Spleen (tissue), 11 donors: Measurements from ENCODE around the gene DLG2. TPM values are rescaled to one million over a fixed set of nuclear protein-coding genes. Genes with fewer than 3 reads are reported as not detected.

Experiments used
- DNase-seq: peaks from one replicate; pipeline ENCODE4 v3.0.0-alpha.2; 2020
- H3K27ac ChIP-seq, 8 donors: fragments of 200-600 bp; sonication (generic) in 7 of 8; 1 replicate in 4 of 8; 2 replicates in 4 of 8; pipeline versions ENCODE4 v1.5.0 to v1.8.0; 2016 to 2021; ENCODE audit warnings: inconsistent platforms in 4 of 8, mild to moderate bottlenecking in 4 of 8, moderate library complexity in 1 of 8
- H3K27me3 ChIP-seq, 7 donors: fragments of 200-600 bp; sonication (generic) in 6 of 7; replicated peaks in 1 of 7; 1 replicate in 4 of 7; 2 replicates in 3 of 7; pipeline versions ENCODE4 v1.5.0 to v1.8.0; 2016 to 2021; ENCODE audit warnings: inconsistent platforms in 3 of 7, mild to moderate bottlenecking in 1 of 7
- H3K36me3 ChIP-seq, 6 donors: fragments of 200-600 bp; sonication (generic) in 5 of 6; 1 replicate in 4 of 6; 2 replicates in 2 of 6; pipeline versions ENCODE4 v1.5.0 to v1.8.0; 2016 to 2021; ENCODE audit warnings: inconsistent platforms in 2 of 6
- H3K4me1 ChIP-seq, 6 donors: fragments of 200-600 bp; sonication (generic) in 5 of 6; 1 replicate in 3 of 6; 2 replicates in 3 of 6; pipeline versions ENCODE4 v1.5.0 to v1.8.0; 2016 to 2021; ENCODE audit warnings: inconsistent platforms in 3 of 6
- H3K4me3 ChIP-seq, 8 donors: fragments of 200-600 bp; sonication (generic) in 7 of 8; 1 replicate in 4 of 8; 2 replicates in 4 of 8; pipeline versions ENCODE4 v1.5.0 to v1.8.0; 2016 to 2021; ENCODE audit warnings: inconsistent platforms in 4 of 8, mild to moderate bottlenecking in 4 of 8, moderate library complexity in 2 of 8
- H3K9me3 ChIP-seq, 8 donors: fragments of 200-600 bp; sonication (generic) in 7 of 8; 1 replicate in 4 of 8; 2 replicates in 4 of 8; pipeline versions ENCODE4 v1.5.0 to v1.8.0; 2016 to 2021; ENCODE audit warnings: inconsistent platforms in 4 of 8
- CTCF ChIP-seq, 11 experiments: fragments of 200-600 bp in 7 of 11; fragments of 450-650 bp in 4 of 11; sonication (generic) in 4 of 11; IDR thresholded peaks in 8 of 11; conservative IDR thresholded peaks in 3 of 11; 1 replicate in 7 of 11; 2 replicates in 4 of 11; pipeline versions ENCODE4 v1.4.0 to v1.8.0; 2016 to 2021; ENCODE audit warnings: antibody characterized with exemption in 11 of 11, inconsistent platforms in 4 of 11, mild to moderate bottlenecking in 1 of 11
- POLR2A ChIP-seq, 3 donors: fragments of 450-650 bp; IDR thresholded peaks; one replicate each; pipeline ENCODE4 v1.5.1; 2017; ENCODE audit warnings: antibody characterized with exemption in 3 of 3, mild to moderate bottlenecking in 1 of 3
- POLR2AphosphoS5 ChIP-seq, 3 donors: sonication (generic); formaldehyde crosslinking; IDR thresholded peaks; one replicate each; pipeline ENCODE4 v1.5.1; 2017; ENCODE audit warnings: antibody characterized with exemption in 3 of 3
- WGBS, 5 donors: extraction: QIAGEN DNeasy Blood & Tissue Kit in 3 of 5; methylation state at CpG; one replicate each; pipeline versions ENCODE4 v1.1.5 to v1.1.7; 2013 to 2018; 5-methylcytosine and 5-hydroxymethylcytosine counted together
- intact Hi-C: fragments of 100-400 bp; cut with DNase I; formaldehyde crosslinking; loops from one replicate; pipeline ENCODE4 v1.15.0; 2023; ENCODE audit warnings: low total_unique reads
- polyA plus RNA-seq, 3 donors: library from polyadenylated mRNA; stranded (reverse); fragments of 200-250 nt; gene quantifications; one replicate each; pipeline ENCODE4 v1.2.1, GENCODE V29; 2013
- total RNA-seq, 7 donors: library from RNA; depleted of rRNA in 3 of 7; stranded (reverse); fragments of >200 nt in 3 of 7; fragmentation: NEBNext Ultra II Directional in 4 of 7; extraction: Animal tissue kit (Norgen Biotek cat#: 25700) in 4 of 7; gene quantifications; one replicate each; pipeline versions ENCODE4 v1.1.0 to v1.2.1, GENCODE V29; 2016 to 2021
- donor health status: healthy with polysubstance abuse.
- donor health status: DM: no; HTN: no; CAD: no; lungs with moderate emphysema.
- donor health status: DM: no; HTN: no; CAD: no.
- donor health status: Bipolar disorder and iron deficiency.
- donor health status: healthy.
- donor health status: DM: no; HTN: no; CAD: no.
- donor health status: DM: yes; HTN: yes; CAD: no.

The DLG2 gene
- total and polyA plus RNA-seq, 10 donors, result 0.43 to 12.7 (median 7.9) TPM

GRCh38 chr11:83537131-83537610, 2090.0 kb downstream of the DLG2 start:
- TF ChIP-seq POLR2AphosphoS5 (IDR thresholded peaks at IDR 0.05) (no peak), CTCF (IDR thresholded peaks at IDR 0.05 in 8 of 11, conservative IDR thresholded peaks at IDR 0.05 in 3 of 11) (no peak), POLR2A (IDR thresholded peaks at IDR 0.05) (no peak)
- H3K27ac ChIP-seq, result no peak overlapping the region
- H3K4me1 ChIP-seq, result no peaks in the 10 kb centered on the region
- 76 to 89% (median 86%) methylated on average over 5 of the region's 5 CpGs for WGBS, 5 donors
- H3K27me3 ChIP-seq, result no peaks in the 10 kb centered on the region
- no peak overlapping the region for H3K4me3 ChIP-seq
- no peaks in the 10 kb centered on the region for H3K36me3 ChIP-seq
- intact Hi-C loops, result no loop called here
- H3K9me3 ChIP-seq, result no peaks in the 10 kb centered on the region
- no peak for DNase-seq

GRCh38 chr11:83533166-83533565, 2094.0 kb downstream of the DLG2 start:
- no peaks in the 10 kb centered on the region for H3K36me3 ChIP-seq
- no peaks in the 10 kb centered on the region for H3K27me3 ChIP-seq
- DNase-seq, result no peak
- no peaks in the 10 kb centered on the region for H3K9me3 ChIP-seq
- H3K27ac ChIP-seq, result no peak overlapping the region
- no peaks in the 10 kb centered on the region for H3K4me1 ChIP-seq
- intact Hi-C loops, result no loop called here
- TF ChIP-seq POLR2AphosphoS5 (IDR thresholded peaks at IDR 0.05), result no peak
- TF ChIP-seq POLR2A (IDR thresholded peaks at IDR 0.05), result no peak
- TF ChIP-seq CTCF (IDR thresholded peaks at IDR 0.05 in 8 of 11, conservative IDR thresholded peaks at IDR 0.05 in 3 of 11), result no peak
- H3K4me3 ChIP-seq, result no peak overlapping the region

- intact Hi-C loops, result no loop called here
Measured at GRCh38 chr11:83528877-83529276, 2098.3 kb downstream of the DLG2 start.

GRCh38 chr11:83528225-83528624, 2098.9 kb downstream of the DLG2 start:
- TF ChIP-seq POLR2AphosphoS5 (IDR thresholded peaks at IDR 0.05), result no peak
- no peak for TF ChIP-seq CTCF (IDR thresholded peaks at IDR 0.05 in 8 of 11, conservative IDR thresholded peaks at IDR 0.05 in 3 of 11)
- no peak for TF ChIP-seq POLR2A (IDR thresholded peaks at IDR 0.05)

More at GRCh38 chr11:83528877-83529276, 2098.3 kb downstream of the DLG2 start:
- no peaks in the 10 kb centered on the region for H3K9me3 ChIP-seq
- H3K36me3 ChIP-seq, result no peaks in the 10 kb centered on the region
- TF ChIP-seq POLR2A (IDR thresholded peaks at IDR 0.05), result no peak
- TF ChIP-seq POLR2AphosphoS5 (IDR thresholded peaks at IDR 0.05), result no peak
- TF ChIP-seq CTCF (IDR thresholded peaks at IDR 0.05 in 8 of 11, conservative IDR thresholded peaks at IDR 0.05 in 3 of 11), result no peak
- no peaks in the 10 kb centered on the region for H3K27me3 ChIP-seq
- WGBS, 5 donors, result 51 to 86% (median 64%) methylated on average over 1 of the region's 1 CpG
- H3K27ac ChIP-seq, result no peak overlapping the region
- no peak overlapping the region for H3K4me3 ChIP-seq
- no peak for DNase-seq
- no peaks in the 10 kb centered on the region for H3K4me1 ChIP-seq

More at GRCh38 chr11:83528225-83528624, 2098.9 kb downstream of the DLG2 start:
- DNase-seq, result no peak
- Histone ChIP-seq H3K4me1 (no peaks in the 10 kb centered on the region), H3K9me3 (no peaks in the 10 kb centered on the region), H3K4me3 (no peak overlapping the region), H3K27ac (no peak overlapping the region), H3K36me3 (no peaks in the 10 kb centered on the region), H3K27me3 (no peaks in the 10 kb centered on the region)
- intact Hi-C loops, result no loop called here
- 75 to 96% (median 82%) methylated on average over 1 of the region's 1 CpG for WGBS, 5 donors
